HG03045 (cell line): ENCODE data around the gene PIN4.
"Not testable (repeated sequence)": the region's sequence is repeated elsewhere in the genome, so short reads cannot be mapped to it uniquely, and the experiment has no call there.

Experiments used
- ATAC-seq: cut with Tn5 transposase; IDR thresholded peaks from one replicate; pipeline ENCODE4 v1.9.1; 2021; ENCODE audit warnings: mild to moderate bottlenecking, moderate library complexity; ENCODE audit not compliant: unreplicated experiment

Gene PIN4

GRCh38 chrX:72181178-72182125, at the start of gene PIN4:
Gene PIN4, plus strand, starts transcription at chrX:72181757. Its CDS starts 29 bp downstream, at chrX:72181786.
- ATAC-seq, result peak; percentile 98

GRCh38 chrX:72132456-72132855, 49.1 kb upstream of the PIN4 start:
- no peak for ATAC-seq

GRCh38 chrX:72133851-72134546, 47.6 kb upstream of the PIN4 start:
- ATAC-seq, result no peak

GRCh38 chrX:72137846-72138495, 43.6 kb upstream of the PIN4 start:
- no peak for ATAC-seq

- no peak for ATAC-seq
Measured at GRCh38 chrX:72139538-72139937, 42.0 kb upstream of the PIN4 start.

- no peak for ATAC-seq
Measured at GRCh38 chrX:72141372-72142004, 40.1 kb upstream of the PIN4 start.

GRCh38 chrX:72142094-72142793, 39.3 kb upstream of the PIN4 start:
- ATAC-seq, result no peak

- ATAC-seq, result no peak
Measured at GRCh38 chrX:72142794-72143608, 38.6 kb upstream of the PIN4 start.

- ATAC-seq, result no peak
Measured at GRCh38 chrX:72143609-72143907, 38.0 kb upstream of the PIN4 start.

GRCh38 chrX:72145181-72145580, 36.4 kb upstream of the PIN4 start:
- ATAC-seq, result no peak

GRCh38 chrX:72146527-72146926, 35.0 kb upstream of the PIN4 start:
- no peak for ATAC-seq

GRCh38 chrX:72158773-72159172, 22.8 kb upstream of the PIN4 start:
- no peak for ATAC-seq

- ATAC-seq, result no peak
Measured at GRCh38 chrX:72159769-72160168, 21.8 kb upstream of the PIN4 start.

- ATAC-seq, result no peak
Measured at GRCh38 chrX:72165551-72165950, 16.0 kb upstream of the PIN4 start.

- ATAC-seq, result no peak
Measured at GRCh38 chrX:72169008-72169728, 12.4 kb upstream of the PIN4 start.

- ATAC-seq, result not testable (repeated sequence)
Measured at GRCh38 chrX:72176289-72176688, 5.3 kb upstream of the PIN4 start.

GRCh38 chrX:72176981-72177380, 4.6 kb upstream of the PIN4 start:
- ATAC-seq, result no peak

- ATAC-seq, result no peak
Measured at GRCh38 chrX:72180539-72180938, 1.0 kb upstream of the PIN4 start.

GRCh38 chrX:72182924-72183323, 1.4 kb downstream of the PIN4 start:
- no peak for ATAC-seq
